K562 (cell line): ENCODE data around the gene CTDNEP1. TPM values are rescaled to one million over a fixed set of nuclear protein-coding genes. Genes with fewer than 3 reads are reported as not detected.

Experiments
- BCOR ChIP-seq: fragments of 450-650 bp; IDR thresholded peaks from 2 replicates; pipeline ENCODE4 v1.6.1; 2016
- CBFA2T3 ChIP-seq: fragments of 450-650 bp; IDR thresholded peaks from 2 replicates; pipeline ENCODE4 v1.6.1; 2017
- CHD1 ChIP-seq: fragments of 200-600 bp; sonication (generic); IDR thresholded peaks from one replicate; pipeline ENCODE4 v1.6.1; 2012; ENCODE audit warnings: mild to moderate bottlenecking, moderate library complexity, low read length, inconsistent platforms
- HOXB6 ChIP-seq: fragments of 250-450 bp; sonication (Bioruptor Pico); IDR thresholded peaks from 2 replicates; pipeline ENCODE4 v1.5.1; 2022; ENCODE audit warnings: mild to moderate bottlenecking, borderline replicate concordance
- JUN ChIP-seq, 2 experiments: sonication (generic) in 1 of 2; formaldehyde crosslinking in 1 of 2; IDR thresholded peaks; 2 replicates each; pipeline versions ENCODE4 v1.6.1 to v1.8.0; 2012 to 2022; ENCODE audit warnings: borderline replicate concordance in 2 of 2, mild to moderate bottlenecking in 2 of 2, improper control_type of control experiment in 1 of 2, low read depth in 1 of 2, low read length in 1 of 2, missing genetic modification reagents in 1 of 2
- KDM1A ChIP-seq, 2 experiments: fragments of 450-650 bp; IDR thresholded peaks; 2 replicates each; pipeline ENCODE4 v1.6.1; 2016; ENCODE audit warnings: mild to moderate bottlenecking in 2 of 2
- LARP7 ChIP-seq: fragments of 450-650 bp; IDR thresholded peaks from 2 replicates; pipeline ENCODE4 v1.6.1; 2016
- PHB2 ChIP-seq: fragments of 450-650 bp; IDR thresholded peaks from 2 replicates; pipeline ENCODE4 v1.6.1; 2017; ENCODE audit warnings: low read depth
- POLR2G ChIP-seq: fragments of 200-400 bp; formaldehyde crosslinking; IDR thresholded peaks from 2 replicates; pipeline ENCODE4 v1.6.1; 2017; ENCODE audit warnings: low read depth, mild to moderate bottlenecking, antibody characterized with exemption, low read length, moderate library complexity
- SRSF1 ChIP-seq: fragments of 200-400 bp; formaldehyde crosslinking; IDR thresholded peaks from 2 replicates; pipeline ENCODE4 v1.6.1; 2017; ENCODE audit warnings: mild to moderate bottlenecking, low read depth, low read length, moderate library complexity
- SRSF7 ChIP-seq: fragments of 200-400 bp; formaldehyde crosslinking; optimal IDR thresholded peaks from 2 replicates; pipeline ENCODE3; 2017; ENCODE audit warnings: mild to moderate bottlenecking, low read depth, low read length
- STAT5A ChIP-seq: IDR thresholded peaks from 2 replicates; pipeline ENCODE4 v1.6.1; 2012; ENCODE audit warnings: low read length, inconsistent platforms, borderline replicate concordance
- TFAP4 ChIP-seq: sonication (generic); formaldehyde crosslinking; IDR thresholded peaks from 2 replicates; pipeline ENCODE4 v1.8.0; 2022; ENCODE audit warnings: missing genetic modification reagents, mild to moderate bottlenecking, moderate library complexity, borderline replicate concordance
- ZC3H8 ChIP-seq: fragments of 450-650 bp; IDR thresholded peaks from 2 replicates; pipeline ENCODE4 v1.6.1; 2017
- ZNF444 ChIP-seq: fragments of 250-450 bp; sonication (Bioruptor Pico); IDR thresholded peaks from 2 replicates; pipeline ENCODE4 v1.4.0; 2020; ENCODE audit warnings: mild to moderate bottlenecking, moderate library complexity
- ZNF551 ChIP-seq: fragments of 250-450 bp; sonication (Bioruptor Pico); IDR thresholded peaks from 2 replicates; pipeline ENCODE4 v1.5.0; 2021; ENCODE audit warnings: mild to moderate bottlenecking, moderate library complexity
- ZNF699 ChIP-seq: fragments of 250-450 bp; sonication (Bioruptor Pico); IDR thresholded peaks from 2 replicates; pipeline ENCODE4 v1.8.0; 2021; ENCODE audit warnings: mild to moderate bottlenecking, moderate library complexity; ENCODE audit not compliant: insufficient replicate concordance
- polyA plus RNA-seq, 8 experiments: library from polyadenylated mRNA; depleted of rRNA in 4 of 8; stranded (reverse) in 5 of 8; unstranded in 3 of 8; fragments of >200 nt; fragmentation: Nextera tagmentation in 2 of 8; fragmentation: Illumina TruSeq in 1 of 8; extraction: Ambion mirVana in 2 of 8; extraction: Trizol in 1 of 8; gene quantifications; 2 replicates each; pipeline versions ENCODE4 v1.2.1 to v1.2.3, GENCODE V29; 2011 to 2014; ENCODE audit warnings: inconsistent platforms in 1 of 8, missing spikeins in 1 of 8
- total RNA-seq, 7 experiments: library from RNA; depleted of rRNA in 6 of 7; stranded (reverse); fragments of >200 nt in 6 of 7; fragmentation: Illumina TruSeq in 2 of 7; extraction: Trizol in 2 of 7; gene quantifications; 2 replicates each; pipeline versions ENCODE4 v1.2.1 to v1.2.3, GENCODE V29; 2011 to 2021; ENCODE audit warnings: low replicate concordance in 1 of 7
- TF ChIP-seq, protein P1 (sequence below): fragments of 450-650 bp; IDR thresholded peaks from 2 replicates; pipeline ENCODE4 v1.6.1; 2016; ENCODE audit warnings: mild to moderate bottlenecking
- TF ChIP-seq, protein P2 (sequence below): fragments of 250-450 bp; sonication (Bioruptor Pico); IDR thresholded peaks from 2 replicates; pipeline ENCODE4 v1.8.0; 2021; ENCODE audit warnings: moderate library complexity, mild to moderate bottlenecking, inconsistent platforms

The CTDNEP1 gene
- total and polyA plus RNA-seq, 9 of the 15 experiments (the other 6 are each of a cell fraction or from before 2014, with no cell fraction given) = 10.7 to 150 (median 28.5) TPM

- TF ChIP-seq, protein P1, sequence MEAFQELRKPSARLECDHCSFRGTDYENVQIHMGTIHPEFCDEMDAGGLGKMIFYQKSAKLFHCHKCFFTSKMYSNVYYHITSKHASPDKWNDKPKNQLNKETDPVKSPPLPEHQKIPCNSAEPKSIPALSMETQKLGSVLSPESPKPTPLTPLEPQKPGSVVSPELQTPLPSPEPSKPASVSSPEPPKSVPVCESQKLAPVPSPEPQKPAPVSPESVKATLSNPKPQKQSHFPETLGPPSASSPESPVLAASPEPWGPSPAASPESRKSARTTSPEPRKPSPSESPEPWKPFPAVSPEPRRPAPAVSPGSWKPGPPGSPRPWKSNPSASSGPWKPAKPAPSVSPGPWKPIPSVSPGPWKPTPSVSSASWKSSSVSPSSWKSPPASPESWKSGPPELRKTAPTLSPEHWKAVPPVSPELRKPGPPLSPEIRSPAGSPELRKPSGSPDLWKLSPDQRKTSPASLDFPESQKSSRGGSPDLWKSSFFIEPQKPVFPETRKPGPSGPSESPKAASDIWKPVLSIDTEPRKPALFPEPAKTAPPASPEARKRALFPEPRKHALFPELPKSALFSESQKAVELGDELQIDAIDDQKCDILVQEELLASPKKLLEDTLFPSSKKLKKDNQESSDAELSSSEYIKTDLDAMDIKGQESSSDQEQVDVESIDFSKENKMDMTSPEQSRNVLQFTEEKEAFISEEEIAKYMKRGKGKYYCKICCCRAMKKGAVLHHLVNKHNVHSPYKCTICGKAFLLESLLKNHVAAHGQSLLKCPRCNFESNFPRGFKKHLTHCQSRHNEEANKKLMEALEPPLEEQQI = no peak
- no peak for TF ChIP-seq BCOR
- no peak for TF ChIP-seq ZNF444 (CRISPR knock-in tag)
- TF ChIP-seq JUN (IDR thresholded peaks at IDR 0.05; ENCODE audit: borderline replicate concordance, low read depth, low read length) = 0 out of 2 replicates have a peak, but pooled peaks have one; percentile 52
- no peak for TF ChIP-seq JUN (CRISPR knock-in tag; IDR thresholded peaks at IDR 0.05; ENCODE audit: borderline replicate concordance)
- TF ChIP-seq CBFA2T3 = no peak
- no peak for TF ChIP-seq ZNF551 (CRISPR knock-in tag)
- TF ChIP-seq ZNF699 = no peak
- TF ChIP-seq TFAP4 (CRISPR knock-in tag) = no peak
- no peak for TF ChIP-seq KDM1A (IDR thresholded peaks at IDR 0.05)
- no peak for TF ChIP-seq SRSF1
- TF ChIP-seq HOXB6 (CRISPR knock-in tag) = no peak
- no peak for TF ChIP-seq SRSF7
- TF ChIP-seq POLR2G = 0 out of 2 replicates have a peak, but pooled peaks have one; percentile 9
- TF ChIP-seq, protein P2, sequence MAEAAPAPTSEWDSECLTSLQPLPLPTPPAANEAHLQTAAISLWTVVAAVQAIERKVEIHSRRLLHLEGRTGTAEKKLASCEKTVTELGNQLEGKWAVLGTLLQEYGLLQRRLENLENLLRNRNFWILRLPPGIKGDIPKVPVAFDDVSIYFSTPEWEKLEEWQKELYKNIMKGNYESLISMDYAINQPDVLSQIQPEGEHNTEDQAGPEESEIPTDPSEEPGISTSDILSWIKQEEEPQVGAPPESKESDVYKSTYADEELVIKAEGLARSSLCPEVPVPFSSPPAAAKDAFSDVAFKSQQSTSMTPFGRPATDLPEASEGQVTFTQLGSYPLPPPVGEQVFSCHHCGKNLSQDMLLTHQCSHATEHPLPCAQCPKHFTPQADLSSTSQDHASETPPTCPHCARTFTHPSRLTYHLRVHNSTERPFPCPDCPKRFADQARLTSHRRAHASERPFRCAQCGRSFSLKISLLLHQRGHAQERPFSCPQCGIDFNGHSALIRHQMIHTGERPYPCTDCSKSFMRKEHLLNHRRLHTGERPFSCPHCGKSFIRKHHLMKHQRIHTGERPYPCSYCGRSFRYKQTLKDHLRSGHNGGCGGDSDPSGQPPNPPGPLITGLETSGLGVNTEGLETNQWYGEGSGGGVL (CRISPR knock-in tag) = no peak
- no peak for TF ChIP-seq CHD1
- no peak for TF ChIP-seq STAT5A
- no peak for TF ChIP-seq ZC3H8
- no peak for TF ChIP-seq LARP7
- no peak for TF ChIP-seq PHB2
These were observed 15.6 kb downstream of the CTDNEP1 start (continued) for GRCh38 chr17:7235693-7236665.
